GM21786 (cell line): ENCODE measurements around the gene CPTP.
A peak's percentile ranks its signal among the peaks of the same experiment; 100 is the strongest.

Experiments used
- ATAC-seq: cut with Tn5 transposase; IDR thresholded peaks from one replicate; pipeline ENCODE4 v1.9.1; 2021; ENCODE audit not compliant: unreplicated experiment

The CPTP gene

GRCh38 chr1:1324524-1325287 is at the start of gene CPTP, which contains the start of gene INTS11:
CPTP (plus strand) TSS chr1:1324802; CDS start chr1:1326911, 2,109 bp downstream.
INTS11 (minus strand) TSS chr1:1324660; CDS start chr1:1324608, 52 bp downstream.
- peak; percentile 73 for ATAC-seq

- no peak for ATAC-seq
These were observed 49.6 kb upstream of the CPTP start for GRCh38 chr1:1274931-1275431.

DNA sequence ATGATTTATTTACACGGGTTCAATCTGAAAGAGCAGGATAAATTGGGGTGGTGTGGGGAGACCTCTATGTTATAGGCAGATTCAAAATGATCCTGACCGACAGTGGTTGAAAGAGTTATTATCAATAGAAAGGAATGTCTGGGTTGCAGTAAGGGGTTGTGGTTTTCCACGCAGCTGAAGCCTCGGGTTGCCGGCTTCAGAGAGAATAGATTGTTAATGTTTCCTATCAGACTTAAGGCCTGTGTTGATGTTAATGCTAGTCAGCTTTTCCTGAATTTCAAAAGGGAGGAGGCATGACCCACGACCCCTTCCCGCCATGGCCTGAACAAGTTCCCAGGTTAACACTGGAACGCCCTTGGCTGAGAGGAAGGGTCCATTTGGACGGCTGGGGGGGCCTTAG is 48.8 kb upstream of the CPTP start:
- no peak for ATAC-seq

DNA sequence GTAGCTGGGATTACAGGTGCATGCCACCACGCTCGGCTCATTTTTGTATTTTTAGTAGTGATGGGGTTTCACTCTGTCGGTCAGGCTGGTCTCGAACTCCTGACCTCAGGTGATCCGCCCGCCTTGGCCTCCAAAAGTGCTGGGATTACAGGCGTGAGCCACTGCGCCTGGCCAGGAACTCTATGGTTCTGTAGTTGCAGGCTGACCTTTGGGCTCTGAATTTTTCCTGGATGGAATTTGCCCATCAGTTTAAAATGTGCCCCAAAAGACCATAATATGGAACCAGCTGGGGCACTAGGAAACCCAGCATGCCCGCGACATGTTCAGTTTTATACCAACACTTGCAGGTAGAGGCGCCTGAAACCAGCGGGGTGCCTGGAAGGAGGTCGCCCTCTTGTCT is 46.0 kb upstream of the CPTP start:
- ATAC-seq: no peak

GRCh38 chr1:1279028-1279427 is 45.6 kb upstream of the CPTP start:
- ATAC-seq: no peak

GRCh38 chr1:1280782-1281481 is 43.7 kb upstream of the CPTP start:
- no peak for ATAC-seq

DNA sequence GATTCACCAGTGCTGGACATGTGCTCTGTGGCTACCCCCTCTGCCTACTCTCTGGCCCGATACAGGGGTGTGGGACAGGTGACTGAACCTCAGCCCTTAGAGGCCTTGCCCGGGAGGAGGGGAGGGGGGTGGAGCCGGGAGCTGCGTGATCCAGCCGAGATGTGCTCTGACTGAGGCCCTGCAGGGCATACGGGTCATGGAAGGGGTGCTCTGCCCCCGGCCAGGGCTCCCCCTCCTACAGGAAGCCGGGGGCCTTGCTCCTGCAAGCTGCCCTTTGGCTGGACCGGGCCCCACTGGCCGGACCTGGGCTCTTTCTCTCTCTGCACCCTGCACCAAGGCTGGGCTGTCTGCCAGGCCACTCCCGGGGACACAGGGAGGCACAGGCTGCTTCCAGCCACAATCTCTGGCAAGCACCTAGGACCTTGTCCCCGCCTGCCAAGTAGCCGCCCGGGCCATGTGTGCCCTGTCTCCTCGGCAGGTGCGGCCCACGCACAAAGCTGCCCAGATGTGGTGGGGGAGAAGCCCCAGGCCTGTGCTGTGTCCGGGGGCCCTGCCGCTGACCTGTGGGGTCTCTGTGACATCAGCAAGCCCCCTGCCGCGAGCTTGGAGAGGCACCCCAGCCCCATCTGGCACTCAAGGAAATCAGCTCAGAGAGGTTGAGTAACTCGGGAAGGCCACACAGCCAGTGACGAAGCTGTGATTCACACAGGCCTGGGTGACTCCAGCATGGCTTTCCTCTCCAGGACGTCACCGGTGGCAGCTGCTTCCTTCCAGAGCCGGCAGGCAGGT is 42.9 kb upstream of the CPTP start:
- ATAC-seq: no peak

DNA sequence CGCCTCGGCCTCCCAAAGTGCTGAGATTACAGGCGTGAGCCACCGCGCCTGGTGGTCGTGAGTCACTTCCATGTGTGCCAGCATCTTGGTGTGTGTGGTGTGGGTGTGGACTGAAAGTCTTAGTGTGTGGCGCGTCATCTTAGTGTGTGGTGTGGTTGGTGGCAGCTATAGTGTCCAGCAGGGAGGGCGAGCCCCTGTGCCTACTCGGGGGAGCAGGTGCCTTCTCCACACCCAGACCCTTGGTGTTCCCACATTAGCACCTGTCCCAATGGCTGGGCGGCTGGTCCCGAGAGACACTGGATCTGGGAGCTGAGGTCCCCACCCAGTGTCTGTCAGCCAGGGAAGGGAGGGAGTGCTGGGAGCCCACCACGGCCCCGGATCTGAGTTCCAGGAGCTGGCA is 41.6 kb upstream of the CPTP start:
- ATAC-seq: no peak

- no peak for ATAC-seq
These were observed 40.8 kb upstream of the CPTP start for GRCh38 chr1:1283821-1284220.

DNA sequence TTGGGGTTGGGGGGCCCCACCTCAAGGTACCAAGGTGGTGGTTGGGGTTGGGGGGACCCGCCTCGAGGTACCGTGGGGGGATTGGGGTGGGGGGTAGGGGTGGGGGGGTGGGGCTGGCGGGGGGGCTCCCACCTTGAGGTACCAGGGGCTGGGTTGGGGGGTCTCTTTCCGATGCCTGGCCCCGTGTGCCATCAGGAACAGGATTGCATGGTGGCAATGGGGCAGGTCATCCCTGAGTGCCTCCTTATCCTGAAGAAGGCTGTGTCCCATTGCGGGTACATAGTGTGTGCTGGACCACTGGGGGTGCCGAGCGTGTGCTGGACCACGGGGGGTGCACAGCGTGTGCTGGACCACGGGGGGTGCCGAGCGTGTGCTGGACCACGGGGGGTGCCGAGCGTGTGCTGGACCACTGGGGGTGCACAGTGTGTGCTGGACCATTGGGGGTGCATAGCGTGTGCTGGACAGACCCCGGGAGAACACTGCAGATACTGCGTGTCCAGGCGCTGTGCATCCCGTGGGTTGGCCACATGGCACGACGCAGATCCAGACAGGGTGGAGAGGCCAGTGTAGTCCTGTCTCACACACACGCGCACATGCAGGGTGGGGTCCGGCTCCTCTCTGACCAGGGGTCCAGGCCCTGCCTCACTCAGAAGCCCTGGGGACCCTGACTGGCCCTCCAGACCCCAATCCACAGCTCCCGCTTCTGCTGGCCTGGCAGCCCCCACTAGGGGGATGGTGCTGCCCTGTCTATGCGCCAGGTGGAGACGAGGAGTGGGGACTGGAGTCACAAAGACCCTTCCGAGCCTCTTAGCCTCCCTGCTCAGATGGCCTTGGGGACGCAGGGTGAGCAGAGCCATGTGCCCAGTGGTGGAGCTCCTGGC is 40.1 kb upstream of the CPTP start:
- no peak for ATAC-seq

- ATAC-seq: no peak
These were observed 39.5 kb upstream of the CPTP start for GRCh38 chr1:1285102-1285571.

- ATAC-seq: no peak
These were observed 38.8 kb upstream of the CPTP start for GRCh38 chr1:1285611-1286311.

DNA sequence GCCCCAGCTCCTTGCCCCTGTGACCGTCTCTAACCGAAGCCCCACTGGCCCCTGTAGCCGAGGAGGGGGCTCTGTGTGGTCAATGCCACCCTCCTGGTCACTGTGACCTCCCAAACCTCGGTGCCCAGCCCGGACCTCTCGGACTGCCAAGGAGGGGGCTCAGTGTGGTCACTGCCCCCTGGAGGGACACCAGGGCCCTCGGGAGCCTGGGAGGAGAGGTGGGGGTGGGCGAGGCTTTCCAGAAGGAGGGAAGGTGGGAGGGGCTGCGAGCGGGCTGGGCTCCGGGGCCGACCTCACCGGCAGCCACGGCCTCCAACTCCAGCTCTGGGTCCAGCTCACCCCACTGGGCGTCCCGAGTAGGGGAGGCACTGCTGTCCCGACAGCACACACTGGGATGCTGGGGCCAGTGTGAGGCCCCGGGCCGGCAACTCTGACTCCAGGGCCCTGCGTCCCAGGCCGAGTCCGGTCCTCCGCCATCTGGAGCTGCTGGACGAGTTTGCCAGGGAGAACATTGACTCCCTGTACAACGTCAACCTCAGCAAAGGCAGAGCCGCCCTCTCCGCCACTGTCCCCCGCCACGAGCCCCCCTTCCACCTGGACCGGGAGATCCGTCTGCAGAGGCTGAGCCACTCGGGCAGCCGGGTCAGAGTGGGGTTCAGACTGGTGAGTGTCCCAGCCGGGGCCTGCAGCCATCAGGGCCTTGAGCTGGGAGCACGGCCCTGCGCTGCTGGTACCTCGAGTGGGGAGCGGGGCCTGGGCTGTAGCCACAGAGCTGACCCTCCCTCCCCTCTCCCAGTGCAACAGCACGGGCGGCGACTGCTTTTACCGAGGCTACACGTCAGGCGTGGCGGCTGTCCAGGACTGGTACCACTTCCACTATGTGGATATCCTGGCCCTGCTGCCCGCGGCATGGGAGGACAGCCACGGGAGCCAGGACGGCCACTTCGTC is 38.0 kb upstream of the CPTP start:
- no peak for ATAC-seq

- no peak for ATAC-seq
These were observed 37.1 kb upstream of the CPTP start for GRCh38 chr1:1287288-1288110.

- ATAC-seq: no peak
These were observed 34.3 kb upstream of the CPTP start for GRCh38 chr1:1290238-1290731.

DNA sequence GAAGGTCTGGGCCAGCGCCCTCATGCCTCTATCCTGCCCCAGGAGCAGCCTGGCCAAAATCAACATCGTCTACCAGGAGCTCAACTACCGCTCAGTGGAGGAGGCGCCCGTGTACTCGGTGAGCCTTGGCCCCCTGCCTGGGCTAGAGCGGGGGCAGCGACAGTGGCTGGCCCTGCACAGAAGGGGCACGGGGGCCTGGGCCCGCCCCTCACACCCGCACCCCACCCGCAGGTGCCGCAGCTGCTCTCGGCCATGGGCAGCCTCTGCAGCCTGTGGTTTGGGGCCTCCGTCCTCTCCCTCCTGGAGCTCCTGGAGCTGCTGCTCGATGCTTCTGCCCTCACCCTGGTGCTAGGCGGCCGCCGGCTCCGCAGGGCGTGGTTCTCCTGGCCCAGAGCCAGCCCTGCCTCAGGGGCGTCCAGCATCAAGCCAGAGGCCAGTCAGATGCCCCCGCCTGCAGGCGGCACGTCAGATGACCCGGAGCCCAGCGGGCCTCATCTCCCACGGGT is 33.5 kb upstream of the CPTP start:
- no peak for ATAC-seq
